22Rv1 (cell line): ENCODE data around the gene KLK11.

ENCODE experiments used
- H3K27ac ChIP-seq: fragments of 450-650 bp; 2 replicates; pipeline ENCODE4 v1.5.1; 2017
- ZFX ChIP-seq: fragments of 450-650 bp; IDR thresholded peaks from 2 replicates; pipeline ENCODE4 v1.6.1; 2017; ENCODE audit warnings: antibody characterized with exemption, borderline replicate concordance
- TF ChIP-seq, protein P1 (sequence below): fragments of 450-650 bp; IDR thresholded peaks from 2 replicates; pipeline ENCODE4 v1.5.1; 2017; ENCODE audit warnings: mild to moderate bottlenecking

Gene KLK11, protein sequence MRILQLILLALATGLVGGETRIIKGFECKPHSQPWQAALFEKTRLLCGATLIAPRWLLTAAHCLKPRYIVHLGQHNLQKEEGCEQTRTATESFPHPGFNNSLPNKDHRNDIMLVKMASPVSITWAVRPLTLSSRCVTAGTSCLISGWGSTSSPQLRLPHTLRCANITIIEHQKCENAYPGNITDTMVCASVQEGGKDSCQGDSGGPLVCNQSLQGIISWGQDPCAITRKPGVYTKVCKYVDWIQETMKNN

DNA sequence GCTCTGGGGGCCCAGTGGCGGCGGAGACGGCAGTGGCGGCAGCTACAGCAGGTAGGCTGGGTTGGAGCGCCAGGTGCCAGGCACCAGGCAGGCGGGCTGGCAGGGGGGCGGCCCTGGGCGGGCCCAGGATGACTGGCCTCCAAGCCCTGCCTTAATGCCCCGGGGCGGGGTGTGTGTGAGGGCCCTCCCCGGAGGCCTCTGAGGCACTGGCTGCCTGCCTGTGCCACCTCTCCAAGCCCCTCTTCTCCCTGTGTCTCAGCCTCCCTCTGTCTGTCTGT lies at the start of gene KLK11:
KLK11 (minus strand) TSS at position 63 of the 278 bp plus-strand sequence. CDS start 985 bp downstream, outside the sequence.
- no peak for TF ChIP-seq ZFX
- TF ChIP-seq, protein P1, sequence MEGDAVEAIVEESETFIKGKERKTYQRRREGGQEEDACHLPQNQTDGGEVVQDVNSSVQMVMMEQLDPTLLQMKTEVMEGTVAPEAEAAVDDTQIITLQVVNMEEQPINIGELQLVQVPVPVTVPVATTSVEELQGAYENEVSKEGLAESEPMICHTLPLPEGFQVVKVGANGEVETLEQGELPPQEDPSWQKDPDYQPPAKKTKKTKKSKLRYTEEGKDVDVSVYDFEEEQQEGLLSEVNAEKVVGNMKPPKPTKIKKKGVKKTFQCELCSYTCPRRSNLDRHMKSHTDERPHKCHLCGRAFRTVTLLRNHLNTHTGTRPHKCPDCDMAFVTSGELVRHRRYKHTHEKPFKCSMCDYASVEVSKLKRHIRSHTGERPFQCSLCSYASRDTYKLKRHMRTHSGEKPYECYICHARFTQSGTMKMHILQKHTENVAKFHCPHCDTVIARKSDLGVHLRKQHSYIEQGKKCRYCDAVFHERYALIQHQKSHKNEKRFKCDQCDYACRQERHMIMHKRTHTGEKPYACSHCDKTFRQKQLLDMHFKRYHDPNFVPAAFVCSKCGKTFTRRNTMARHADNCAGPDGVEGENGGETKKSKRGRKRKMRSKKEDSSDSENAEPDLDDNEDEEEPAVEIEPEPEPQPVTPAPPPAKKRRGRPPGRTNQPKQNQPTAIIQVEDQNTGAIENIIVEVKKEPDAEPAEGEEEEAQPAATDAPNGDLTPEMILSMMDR: no peak
- H3K27ac ChIP-seq: peak within 1 kb of the TSS; percentile 52

DNA sequence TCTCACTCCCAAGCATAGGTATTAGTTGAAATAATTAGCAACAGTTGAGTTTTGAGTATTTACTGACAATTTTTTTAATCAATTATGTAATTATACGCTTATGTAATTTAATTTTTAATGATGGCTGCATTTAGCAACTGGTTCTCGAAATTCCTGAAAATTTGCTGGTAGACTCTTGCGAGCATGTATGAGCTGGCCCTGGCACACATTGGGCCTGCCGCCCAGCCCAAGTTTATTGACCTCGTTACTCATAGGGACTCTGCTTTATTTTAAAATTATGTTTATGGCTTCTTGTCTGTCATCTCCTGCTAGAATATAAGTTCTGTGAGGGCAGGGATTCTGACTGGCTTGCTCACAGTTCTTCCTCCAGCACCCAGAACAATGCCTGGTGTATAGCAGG lies 49.6 kb upstream of the KLK11 start:
- no peak overlapping the region for H3K27ac ChIP-seq
- TF ChIP-seq ZFX: no peak
- TF ChIP-seq, protein P1: no peak

DNA sequence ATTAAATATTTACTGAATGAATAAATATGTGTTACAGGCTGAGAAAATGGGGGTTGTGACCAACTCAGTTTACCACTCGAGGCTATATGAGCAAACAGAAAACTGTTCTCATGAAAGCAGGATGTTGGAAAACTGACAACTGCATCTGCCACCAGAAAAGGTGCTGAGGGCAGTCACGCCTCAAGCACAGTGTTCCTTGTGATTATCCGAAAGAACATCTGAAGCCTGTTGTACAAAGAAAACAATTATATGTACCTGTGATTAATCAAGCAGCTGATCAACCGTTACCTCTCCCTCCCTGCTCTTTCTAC lies 44.6 kb upstream of the KLK11 start:
- peak overlapping the region; percentile 75 for H3K27ac ChIP-seq
- TF ChIP-seq, protein P1: no peak
- TF ChIP-seq ZFX: no peak

DNA sequence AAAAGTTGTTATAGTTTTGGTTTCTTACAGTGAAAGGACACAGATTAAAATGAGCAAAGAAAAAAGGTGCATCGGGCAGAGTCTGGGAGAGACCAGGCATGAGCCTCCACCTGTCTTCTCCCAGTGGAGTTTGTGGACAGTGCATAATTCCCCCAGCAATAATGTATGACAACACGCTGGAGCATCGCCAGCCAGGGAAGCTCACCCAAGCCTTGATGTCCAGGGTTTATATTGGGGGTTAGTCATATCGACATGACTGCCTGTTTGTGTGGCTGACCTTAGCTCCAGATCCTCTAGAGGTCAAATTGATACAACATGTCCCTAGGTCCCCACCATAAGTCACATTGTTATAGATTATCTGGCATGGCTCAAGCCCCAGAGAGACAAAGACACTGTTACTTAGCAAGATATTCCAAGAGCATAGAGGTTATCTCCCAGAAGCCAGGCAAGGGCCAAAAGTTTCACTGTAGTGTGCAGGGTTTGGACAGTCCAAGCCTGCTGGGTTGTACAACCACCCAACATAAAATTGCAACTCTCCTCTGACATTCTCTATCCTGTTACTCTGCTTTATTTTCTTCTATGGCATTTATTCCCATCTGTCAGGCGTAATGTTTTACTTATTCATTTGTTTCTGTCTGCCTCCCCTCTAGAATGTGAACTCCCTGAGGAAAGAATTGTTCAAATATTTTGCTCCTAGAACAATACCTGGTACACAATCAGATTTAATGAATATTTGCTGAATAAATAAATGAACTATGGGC lies 44.1 kb upstream of the KLK11 start:
- no peak for TF ChIP-seq ZFX
- TF ChIP-seq, protein P1: no peak
- peak overlapping the region; percentile 75 for H3K27ac ChIP-seq

DNA sequence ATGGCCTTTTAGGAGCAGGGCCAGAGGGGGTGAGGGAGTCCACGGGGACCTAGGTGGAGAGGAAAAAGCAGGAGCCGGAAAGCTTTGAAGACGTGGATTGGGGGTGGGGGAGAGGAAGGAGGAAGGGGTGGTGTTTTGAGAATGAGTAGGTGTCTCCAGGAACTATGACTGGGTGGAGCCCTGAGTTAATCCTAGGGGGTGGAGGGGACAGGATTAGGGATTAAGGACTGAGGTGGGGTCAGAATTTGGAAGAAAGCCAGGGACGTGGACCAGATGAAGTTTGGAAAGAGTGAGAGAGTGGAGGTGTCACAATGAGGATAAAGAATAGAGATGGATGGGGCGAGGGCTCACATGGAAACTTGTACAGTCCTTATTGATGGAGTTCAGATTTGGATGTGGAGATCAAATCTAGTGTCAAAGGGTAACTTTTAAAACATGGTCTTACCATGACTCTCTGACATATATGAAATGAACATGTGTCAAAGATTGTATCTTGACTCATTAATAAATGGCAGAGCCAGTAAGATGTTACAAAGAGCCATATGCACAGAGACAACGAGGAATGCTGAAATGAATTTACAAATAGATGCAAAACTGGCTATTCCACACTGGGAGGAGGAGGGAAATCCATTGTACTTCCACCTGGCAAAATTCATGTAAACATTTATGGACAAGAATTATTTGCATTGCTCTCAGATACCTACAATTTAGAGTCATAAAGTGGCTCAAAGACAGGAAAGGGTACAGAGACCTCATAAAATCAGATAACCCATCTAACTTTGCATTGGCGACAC lies 40.2 kb upstream of the KLK11 start:
- no peak overlapping the region for H3K27ac ChIP-seq
- TF ChIP-seq ZFX: no peak
- TF ChIP-seq, protein P1: no peak

DNA sequence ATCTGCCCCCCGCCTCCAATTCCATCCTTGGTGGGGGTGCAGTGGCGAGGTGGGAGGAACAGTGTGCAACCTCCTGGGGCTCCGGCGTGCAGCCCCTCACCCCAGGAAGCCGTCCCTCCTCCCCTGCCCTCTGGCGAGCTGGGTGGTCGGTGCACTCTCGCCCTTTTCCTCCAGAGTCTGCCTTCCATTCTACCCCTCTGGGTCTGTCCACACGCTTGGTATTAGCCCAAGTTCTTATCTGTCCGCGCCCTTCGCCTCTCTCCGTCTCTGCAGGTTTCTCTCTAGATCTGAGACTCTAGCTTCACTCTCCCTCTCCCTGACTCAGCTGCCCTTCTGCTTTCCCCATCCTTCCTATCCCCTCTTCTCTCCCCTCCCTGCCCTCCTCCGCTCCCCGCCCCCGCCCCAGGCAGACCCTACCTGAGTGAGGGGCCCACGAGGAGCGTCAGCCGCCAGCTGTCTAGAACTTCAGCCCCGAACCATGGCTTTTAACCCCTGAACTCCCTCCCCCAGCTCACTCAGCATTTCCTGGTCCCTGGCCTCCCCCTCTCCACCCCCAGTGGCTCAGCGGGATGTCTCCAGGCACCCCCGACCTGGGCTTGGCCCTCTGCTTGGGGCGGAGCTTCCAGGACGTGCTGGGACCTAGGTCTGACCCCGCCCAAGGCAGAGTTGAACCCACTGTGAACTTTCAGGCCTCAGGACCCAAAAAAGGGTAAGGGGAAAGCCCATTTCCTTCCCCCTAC lies 39.0 kb upstream of the KLK11 start:
- no peak overlapping the region for H3K27ac ChIP-seq
- no peak for TF ChIP-seq ZFX

DNA sequence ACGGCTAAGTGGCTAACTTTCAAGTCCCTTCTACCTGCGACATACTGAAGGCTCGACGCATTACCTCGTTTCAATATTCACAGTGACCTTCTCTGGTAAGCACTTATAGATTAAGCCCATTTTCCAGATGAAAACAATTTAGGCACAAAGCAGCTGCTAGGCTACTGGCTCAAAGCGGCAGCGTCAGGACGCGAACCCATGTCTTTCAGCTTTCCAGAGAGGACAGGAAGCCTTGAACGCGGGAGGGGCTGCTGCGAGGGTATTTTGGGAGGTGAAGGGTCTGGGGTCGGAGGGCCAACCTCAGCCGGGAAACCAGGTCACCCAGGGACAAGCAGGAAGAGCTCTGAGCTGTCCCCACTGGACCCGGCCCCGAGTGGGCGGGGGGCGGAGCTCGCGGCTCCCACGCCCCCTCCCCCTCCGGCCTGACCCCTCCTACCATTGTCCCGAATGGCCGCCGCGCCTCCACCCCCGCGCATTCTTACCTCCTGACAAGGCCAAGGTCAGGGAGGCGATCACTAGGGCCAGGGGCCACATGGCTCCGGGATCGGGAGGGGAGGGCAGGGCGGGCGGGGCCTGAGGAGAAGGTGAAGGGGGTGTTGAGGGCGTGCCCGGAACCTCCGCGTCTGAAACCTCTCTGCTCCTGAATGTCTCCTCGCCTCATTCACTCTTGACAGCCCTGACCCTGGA lies 38.3 kb upstream of the KLK11 start, which contains the start of gene KLK13:
KLK13 (minus strand) TSS at position 559 of the 687 bp plus-strand sequence; CDS start at position 534, 25 bp downstream.
- TF ChIP-seq, protein P1: no peak
- no peak for TF ChIP-seq ZFX
- H3K27ac ChIP-seq: no peak within 1 kb of the TSS
